KOPT-K1 (cell line): ENCODE measurements around the gene ZMYND19.
"Not testable (repeated sequence)": the region's sequence is repeated elsewhere in the genome, so short reads cannot be mapped to it uniquely, and the experiment has no call there.

Source experiments
- H3K27ac ChIP-seq: fragments of 200-600 bp; sonication (generic); 2 replicates; pipeline ENCODE4 v1.5.1; 2016; ENCODE audit warnings: antibody characterized with exemption, mild to moderate bottlenecking, low read depth, low read length; ENCODE audit not compliant: poor library complexity, severe bottlenecking
- H3K36me3 ChIP-seq: fragments of 200-600 bp; sonication (generic); 2 replicates; pipeline ENCODE4 v1.5.1; 2017; ENCODE audit warnings: antibody characterized with exemption, mild to moderate bottlenecking, low read length, moderate library complexity; ENCODE audit not compliant: insufficient read depth
- H3K9me3 ChIP-seq: fragments of 200-600 bp; sonication (generic); 2 replicates; pipeline ENCODE4 v1.5.1; 2017; ENCODE audit warnings: antibody characterized with exemption, low read length, mild to moderate bottlenecking; ENCODE audit not compliant: insufficient read depth, poor library complexity, severe bottlenecking

The ZMYND19 gene

GRCh38 chr9:137590469-137591383 is at the start of gene ZMYND19:
Gene ZMYND19, minus strand, starts transcription at chr9:137590512. Its CDS starts 249 bp downstream, at chr9:137590263.
- H3K36me3 ChIP-seq, result peaks cover 34% of the 10 kb centered on the region
- H3K9me3 ChIP-seq, result no peaks in the 10 kb centered on the region
- H3K27ac ChIP-seq, result peak within 1 kb of the TSS; percentile 54

GRCh38 chr9:137639303-137640051 is 49.2 kb upstream of the ZMYND19 start:
- H3K9me3 ChIP-seq, result no peaks in the 10 kb centered on the region
- peaks cover 31% of the 10 kb centered on the region; the same call in 1 of the 2 replicates for H3K36me3 ChIP-seq
- peak overlapping the region; percentile 33 for H3K27ac ChIP-seq

- H3K27ac ChIP-seq, result peak overlapping the region; percentile 33
- H3K9me3 ChIP-seq, result no peaks in the 10 kb centered on the region
- peaks cover 26% of the 10 kb centered on the region; the same call in 1 of the 2 replicates for H3K36me3 ChIP-seq
Measured at GRCh38 chr9:137638680-137639079, 48.4 kb upstream of the ZMYND19 start.

- Histone ChIP-seq H3K27ac (no peak overlapping the region), H3K9me3 (no peaks in the 10 kb centered on the region), H3K36me3 (no peaks in the 10 kb centered on the region)
Measured at GRCh38 chr9:137634016-137634415, 43.7 kb upstream of the ZMYND19 start.

- Histone ChIP-seq H3K27ac (no peak overlapping the region), H3K9me3 (no peaks in the 10 kb centered on the region), H3K36me3 (no peaks in the 10 kb centered on the region)
Measured at GRCh38 chr9:137632230-137633161, 42.2 kb upstream of the ZMYND19 start.

GRCh38 chr9:137631345-137632229 is 41.3 kb upstream of the ZMYND19 start:
- Histone ChIP-seq H3K9me3 (no peaks in the 10 kb centered on the region), H3K36me3 (no peaks in the 10 kb centered on the region), H3K27ac (no peak overlapping the region)

- no peak overlapping the region for H3K27ac ChIP-seq
Measured at GRCh38 chr9:137630679-137631078, 40.4 kb upstream of the ZMYND19 start.

GRCh38 chr9:137630126-137630525 is 39.8 kb upstream of the ZMYND19 start:
- no peaks in the 10 kb centered on the region for H3K9me3 ChIP-seq
- H3K27ac ChIP-seq, result no peak overlapping the region
- H3K36me3 ChIP-seq, result no peaks in the 10 kb centered on the region

More at GRCh38 chr9:137630679-137631078, 40.4 kb upstream of the ZMYND19 start:
- Histone ChIP-seq H3K9me3 (no peaks in the 10 kb centered on the region), H3K36me3 (no peaks in the 10 kb centered on the region)

- not testable (repeated sequence) for H3K27ac ChIP-seq, H3K9me3 ChIP-seq
- peaks cover 12% of the 10 kb centered on the region for H3K36me3 ChIP-seq
Measured at GRCh38 chr9:137627406-137627805, 37.1 kb upstream of the ZMYND19 start.

GRCh38 chr9:137626464-137626863 is 36.2 kb upstream of the ZMYND19 start:
- H3K36me3 ChIP-seq, result peaks cover 17% of the 10 kb centered on the region
- no peaks in the 10 kb centered on the region for H3K9me3 ChIP-seq
- no peak overlapping the region for H3K27ac ChIP-seq

- H3K27ac ChIP-seq, H3K9me3 ChIP-seq: not testable (repeated sequence)
- peaks cover 17% of the 10 kb centered on the region for H3K36me3 ChIP-seq
Measured at GRCh38 chr9:137622211-137622610, 31.9 kb upstream of the ZMYND19 start.

- Histone ChIP-seq H3K27ac (no peak overlapping the region), H3K36me3 (peaks cover 23% of the 10 kb centered on the region), H3K9me3 (no peaks in the 10 kb centered on the region)
Measured at GRCh38 chr9:137621131-137621757, 30.9 kb upstream of the ZMYND19 start.

- H3K9me3 ChIP-seq, result no peaks in the 10 kb centered on the region
- H3K36me3 ChIP-seq, result peaks cover 28% of the 10 kb centered on the region
- H3K27ac ChIP-seq, result no peak overlapping the region
Measured at GRCh38 chr9:137620581-137620980, 30.3 kb upstream of the ZMYND19 start.
